H1 (cell line): Measurements from ENCODE around the gene SLC12A5. TPM values are rescaled to one million over a fixed set of nuclear protein-coding genes. Genes with fewer than 3 reads are reported as not detected.

ENCODE experiments used
- CREB1 ChIP-seq: IDR thresholded peaks from 2 replicates; pipeline ENCODE4 v1.6.1; 2012; ENCODE audit warnings: inconsistent platforms
- EGR1 ChIP-seq: IDR thresholded peaks from 2 replicates; pipeline ENCODE4 v1.6.1; 2011; ENCODE audit warnings: low read depth, low read length, borderline replicate concordance
- NANOG ChIP-seq: IDR thresholded peaks from 2 replicates; pipeline ENCODE4 v1.6.1; 2011; ENCODE audit warnings: low read length, low read depth, mild to moderate bottlenecking, inconsistent platforms; ENCODE audit not compliant: insufficient read depth, poor library complexity, severe bottlenecking
- POLR2AphosphoS5 ChIP-seq: IDR thresholded peaks from 2 replicates; pipeline ENCODE4 v1.6.1; 2011; ENCODE audit warnings: low read depth, low read length
- SIN3A ChIP-seq, 2 experiments: IDR thresholded peaks in 1 of 2; conservative IDR thresholded peaks in 1 of 2; 2 replicates each; pipeline ENCODE4 v1.6.1; 2011 to 2012; ENCODE audit warnings: low read length in 2 of 2, improper control_type of control experiment in 1 of 2, low read depth in 1 of 2, mild to moderate bottlenecking in 1 of 2
- SP2 ChIP-seq: IDR thresholded peaks from 2 replicates; pipeline ENCODE4 v1.6.1; 2012; ENCODE audit warnings: mild to moderate bottlenecking, low read length, inconsistent platforms
- ZNF274 ChIP-seq: IDR thresholded peaks from 2 replicates; pipeline ENCODE4 v1.7.0; 2012; ENCODE audit warnings: low read length, borderline replicate concordance; ENCODE audit errors: extremely low read depth
- polyA plus RNA-seq, 7 experiments: library from polyadenylated mRNA; depleted of rRNA in 3 of 7; stranded (reverse) in 5 of 7; unstranded in 2 of 7; fragments of >200 nt in 5 of 7; fragments of 200-250 nt in 2 of 7; gene quantifications; 1 replicate in 5 of 7; 2 replicates in 1 of 7; 4 replicates in 1 of 7; pipeline versions ENCODE4 v1.2.1 to v1.2.3, GENCODE V29; 2011 to 2013; ENCODE audit warnings: missing spikeins in 2 of 7, mixed read lengths in 2 of 7
- total RNA-seq: library from RNA; stranded (reverse); fragmentation: NEBNext Ultra II Directional; extraction: Animal tissue kit (Norgen Biotek cat#: 25700); gene quantifications from 2 replicates; pipeline ENCODE4 v1.2.1, GENCODE V29; 2021
- TF ChIP-seq, protein P1 (sequence below): IDR thresholded peaks from 2 replicates; pipeline ENCODE4 v1.6.1; 2011; ENCODE audit warnings: low read length, improper control_type of control experiment

The SLC12A5 gene
- total and polyA plus RNA-seq, 2 of the 8 experiments (the other 6 are each of a cell fraction or from before 2014, with no cell fraction given) = 1.9 to 7.3 TPM

- TF ChIP-seq SIN3A (conservative IDR thresholded peaks at IDR 0.05 in 1 of 2, IDR thresholded peaks at IDR 0.05 in 1 of 2; ENCODE audit: low read depth in 1 of 2, low read length in 2 of 2) = no peak
- TF ChIP-seq, protein P1, sequence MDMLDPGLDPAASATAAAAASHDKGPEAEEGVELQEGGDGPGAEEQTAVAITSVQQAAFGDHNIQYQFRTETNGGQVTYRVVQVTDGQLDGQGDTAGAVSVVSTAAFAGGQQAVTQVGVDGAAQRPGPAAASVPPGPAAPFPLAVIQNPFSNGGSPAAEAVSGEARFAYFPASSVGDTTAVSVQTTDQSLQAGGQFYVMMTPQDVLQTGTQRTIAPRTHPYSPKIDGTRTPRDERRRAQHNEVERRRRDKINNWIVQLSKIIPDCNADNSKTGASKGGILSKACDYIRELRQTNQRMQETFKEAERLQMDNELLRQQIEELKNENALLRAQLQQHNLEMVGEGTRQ = no peak
- TF ChIP-seq SP2 = no peak
- no peak for TF ChIP-seq CREB1
- no peak for TF ChIP-seq ZNF274
- TF ChIP-seq NANOG = no peak
- TF ChIP-seq POLR2AphosphoS5 = no peak
- no peak for TF ChIP-seq EGR1
- TF ChIP-seq, all 59 proteins: peak for 0
These were observed 27.5 kb upstream of the SLC12A5 start (continued) for GRCh38 chr20:46001498-46001897.
